ENCODE data around the gene MLST8.

MLST8 gene

DNA sequence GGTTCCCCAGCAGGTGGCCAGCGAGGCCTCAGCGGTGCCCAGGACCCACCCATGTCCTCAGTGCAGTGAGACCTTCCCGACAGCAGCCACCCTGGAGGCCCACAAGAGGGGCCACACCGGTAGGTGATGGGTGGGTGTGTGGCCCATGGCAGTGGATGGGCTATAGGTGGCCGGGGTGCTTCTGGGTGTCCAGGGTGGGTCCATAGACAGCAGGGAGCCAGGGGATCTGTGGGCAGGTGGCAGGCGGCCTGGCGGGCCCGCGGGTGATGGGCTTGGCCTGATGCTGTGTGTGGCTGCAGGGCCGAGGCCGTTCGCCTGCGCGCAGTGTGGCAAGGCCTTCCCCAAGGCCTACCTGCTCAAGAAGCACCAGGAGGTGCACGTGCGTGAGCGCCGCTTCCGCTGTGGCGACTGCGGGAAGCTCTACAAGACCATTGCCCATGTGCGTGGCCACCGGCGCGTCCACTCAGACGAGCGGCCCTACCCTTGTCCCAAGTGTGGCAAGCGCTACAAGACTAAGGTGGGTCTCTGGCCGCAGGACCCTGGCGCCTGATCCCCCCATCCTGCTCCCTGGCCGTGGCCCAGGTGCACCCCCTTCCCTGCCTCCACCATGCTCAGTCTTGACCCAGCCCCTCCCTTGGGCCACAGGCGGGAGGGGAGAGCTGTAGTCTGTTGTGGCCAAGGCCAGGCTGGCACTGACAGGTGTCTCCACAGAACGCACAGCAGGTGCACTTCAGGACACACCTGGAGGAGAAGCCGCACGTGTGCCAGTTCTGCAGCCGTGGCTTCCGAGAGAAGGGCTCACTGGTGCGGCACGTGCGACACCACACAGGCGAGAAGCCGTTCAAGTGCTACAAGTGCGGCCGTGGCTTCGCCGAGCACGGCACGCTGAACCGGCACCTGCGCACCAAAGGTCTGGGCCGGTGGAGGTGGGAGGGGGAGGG, 28.9 kb downstream of the MLST8 start:
- Histone ChIP-seq H3K4me3 (ENCODE audit: low read depth, low read length) (no peak overlapping the region), H3K4me1 (ENCODE audit: control insufficient read depth, insufficient read depth, low read length) (peaks cover 4% of the 10 kb centered on the region; the same call in 1 of the 2 replicates), H3K27ac (ENCODE audit: extremely low read depth, low read depth, low read length) (no peak overlapping the region), H3K36me3 (ENCODE audit: control insufficient read depth in 2 of 2, insufficient read depth in 1 of 2, low read length in 2 of 2) (peaks cover 0 to 71% of the 10 kb centered on the region in 2 experiments; a peak in 1 of 3 replicates), H3K9me3 (ENCODE audit: control insufficient read depth, insufficient read depth, low read depth, low read length) (no peaks in the 10 kb centered on the region)
- CTCF ChIA-PET = no interaction called here
- POLR2A ChIA-PET = interaction anchor here (0.8 to 1.2 kb wide), 2 partner anchors 17 to 79 kb away, joined by 3 to 4 read pairs; partner anchors contain the start of genes ECI1 and TRAF7
- TF ChIP-seq SP7 (tag by site-specific recombination; IDR thresholded peaks at IDR 0.05) (no peak), SCRT1 (tag by site-specific recombination; IDR thresholded peaks at IDR 0.05; ENCODE audit: borderline replicate concordance) (no peak), PATZ1 (tag by site-specific recombination; IDR thresholded peaks at IDR 0.05) (no peak), KLF16 (tag by site-specific recombination; IDR thresholded peaks at IDR 0.05) (no peak), PRDM6 (tag by site-specific recombination; IDR thresholded peaks at IDR 0.05) (no peak), GLI4 (tag by site-specific recombination; IDR thresholded peaks at IDR 0.05) (no peak), ZNF704 (tag by site-specific recombination; IDR thresholded peaks at IDR 0.05) (no peak), CTCF (tag by site-specific recombination; IDR thresholded peaks at IDR 0.05) (no peak), ZFP69B (tag by site-specific recombination; IDR thresholded peaks at IDR 0.05) (peak; percentile 47; the same call in 1 of the 2 replicates), KLF7 (tag by site-specific recombination; IDR thresholded peaks at IDR 0.05; ENCODE audit: borderline replicate concordance) (no peak), PRDM10 (tag by site-specific recombination; IDR thresholded peaks at IDR 0.05) (no peak), MYNN (tag by site-specific recombination; IDR thresholded peaks at IDR 0.05; ENCODE audit: borderline replicate concordance) (no peak), ZIC2 (tag by site-specific recombination; IDR thresholded peaks at IDR 0.05) (no peak), REST (tag by site-specific recombination; IDR thresholded peaks at IDR 0.05) (no peak), ZNF391 (tag by site-specific recombination; IDR thresholded peaks at IDR 0.05; ENCODE audit: borderline replicate concordance, low read depth) (no peak)
- TF ChIP-seq, protein P1, sequence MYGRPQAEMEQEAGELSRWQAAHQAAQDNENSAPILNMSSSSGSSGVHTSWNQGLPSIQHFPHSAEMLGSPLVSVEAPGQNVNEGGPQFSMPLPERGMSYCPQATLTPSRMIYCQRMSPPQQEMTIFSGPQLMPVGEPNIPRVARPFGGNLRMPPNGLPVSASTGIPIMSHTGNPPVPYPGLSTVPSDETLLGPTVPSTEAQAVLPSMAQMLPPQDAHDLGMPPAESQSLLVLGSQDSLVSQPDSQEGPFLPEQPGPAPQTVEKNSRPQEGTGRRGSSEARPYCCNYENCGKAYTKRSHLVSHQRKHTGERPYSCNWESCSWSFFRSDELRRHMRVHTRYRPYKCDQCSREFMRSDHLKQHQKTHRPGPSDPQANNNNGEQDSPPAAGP (tag by site-specific recombination; IDR thresholded peaks at IDR 0.05) = no peak
- TF ChIP-seq, protein P2, sequence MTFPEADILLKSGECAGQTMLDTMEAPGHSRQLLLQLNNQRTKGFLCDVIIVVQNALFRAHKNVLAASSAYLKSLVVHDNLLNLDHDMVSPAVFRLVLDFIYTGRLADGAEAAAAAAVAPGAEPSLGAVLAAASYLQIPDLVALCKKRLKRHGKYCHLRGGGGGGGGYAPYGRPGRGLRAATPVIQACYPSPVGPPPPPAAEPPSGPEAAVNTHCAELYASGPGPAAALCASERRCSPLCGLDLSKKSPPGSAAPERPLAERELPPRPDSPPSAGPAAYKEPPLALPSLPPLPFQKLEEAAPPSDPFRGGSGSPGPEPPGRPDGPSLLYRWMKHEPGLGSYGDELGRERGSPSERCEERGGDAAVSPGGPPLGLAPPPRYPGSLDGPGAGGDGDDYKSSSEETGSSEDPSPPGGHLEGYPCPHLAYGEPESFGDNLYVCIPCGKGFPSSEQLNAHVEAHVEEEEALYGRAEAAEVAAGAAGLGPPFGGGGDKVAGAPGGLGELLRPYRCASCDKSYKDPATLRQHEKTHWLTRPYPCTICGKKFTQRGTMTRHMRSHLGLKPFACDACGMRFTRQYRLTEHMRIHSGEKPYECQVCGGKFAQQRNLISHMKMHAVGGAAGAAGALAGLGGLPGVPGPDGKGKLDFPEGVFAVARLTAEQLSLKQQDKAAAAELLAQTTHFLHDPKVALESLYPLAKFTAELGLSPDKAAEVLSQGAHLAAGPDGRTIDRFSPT (tag by site-specific recombination; IDR thresholded peaks at IDR 0.05) = peak; percentile 65

All from HEK293 (cell line).